ENCODE measurements around the gene P3H4.
"Not testable (repeated sequence)": the region's sequence is repeated elsewhere in the genome, so short reads cannot be mapped to it uniquely, and the experiment has no call there.

The P3H4 gene

DNA sequence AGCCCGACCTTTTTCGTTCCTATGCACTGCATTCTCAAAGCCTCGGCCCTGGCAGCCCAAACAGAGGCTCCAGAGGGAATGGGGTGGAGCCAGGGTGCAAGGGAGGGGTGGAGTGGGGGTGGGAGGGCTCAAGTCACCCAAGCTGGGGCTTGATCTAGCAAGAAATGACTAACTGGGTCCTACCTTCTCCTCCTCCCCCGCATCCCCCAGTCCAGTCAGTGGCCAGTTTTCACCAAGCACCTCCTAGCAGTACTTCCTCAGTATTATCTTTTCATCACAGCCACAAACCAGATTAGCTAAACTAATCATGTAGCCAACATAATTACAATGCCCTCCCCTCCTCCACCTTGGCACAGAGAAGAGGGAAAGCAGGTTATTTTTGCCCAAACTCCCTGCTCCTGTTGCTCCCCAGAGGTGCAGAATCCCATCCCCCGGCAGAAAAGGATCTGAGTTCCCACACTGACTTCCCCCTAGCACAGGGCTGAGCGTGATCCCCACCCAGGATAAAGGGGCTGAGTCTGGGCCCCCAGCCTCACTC is 27.5 kb downstream of the P3H4 start:
- no peak for FAIRE-seq
- no peak for DNase-seq (ENCODE audit: insufficient read length)
- no peak for TF ChIP-seq TAF1 (IDR thresholded peaks at IDR 0.05; ENCODE audit: borderline replicate concordance, low read depth, low read length)
- no peak for TF ChIP-seq POLR2A (IDR thresholded peaks at IDR 0.05; ENCODE audit: low read depth, low read length)
- no peak for TF ChIP-seq POLR2AphosphoS5 (IDR thresholded peaks at IDR 0.05; ENCODE audit: low read depth, low read length)

DNA sequence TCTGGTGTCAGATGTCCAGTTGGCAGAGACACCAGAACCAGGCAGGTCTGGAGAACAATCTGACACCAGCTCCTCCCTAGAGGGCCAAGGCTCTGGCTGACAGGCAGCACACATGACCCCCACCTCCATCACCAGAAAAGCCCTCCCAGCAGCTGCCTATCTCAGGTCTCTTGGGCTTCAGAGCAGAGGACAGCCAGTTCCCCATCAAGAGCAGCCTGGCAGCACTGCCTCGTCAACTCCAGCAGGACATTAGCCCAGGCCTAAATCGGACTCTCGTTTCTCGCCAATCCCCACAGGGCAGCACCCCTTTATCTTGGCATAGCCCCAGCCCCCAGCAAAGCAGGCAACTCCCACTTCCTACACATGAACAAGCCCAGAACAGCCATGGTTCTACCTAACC is 29.6 kb downstream of the P3H4 start:
- TF ChIP-seq POLR2AphosphoS5 (IDR thresholded peaks at IDR 0.05; ENCODE audit: low read depth, low read length) (no peak), POLR2A (IDR thresholded peaks at IDR 0.05; ENCODE audit: low read depth, low read length) (no peak), TAF1 (IDR thresholded peaks at IDR 0.05; ENCODE audit: borderline replicate concordance, low read depth, low read length) (no peak)
- FAIRE-seq (no peak), DNase-seq (ENCODE audit: insufficient read length) (no peak)

DNA sequence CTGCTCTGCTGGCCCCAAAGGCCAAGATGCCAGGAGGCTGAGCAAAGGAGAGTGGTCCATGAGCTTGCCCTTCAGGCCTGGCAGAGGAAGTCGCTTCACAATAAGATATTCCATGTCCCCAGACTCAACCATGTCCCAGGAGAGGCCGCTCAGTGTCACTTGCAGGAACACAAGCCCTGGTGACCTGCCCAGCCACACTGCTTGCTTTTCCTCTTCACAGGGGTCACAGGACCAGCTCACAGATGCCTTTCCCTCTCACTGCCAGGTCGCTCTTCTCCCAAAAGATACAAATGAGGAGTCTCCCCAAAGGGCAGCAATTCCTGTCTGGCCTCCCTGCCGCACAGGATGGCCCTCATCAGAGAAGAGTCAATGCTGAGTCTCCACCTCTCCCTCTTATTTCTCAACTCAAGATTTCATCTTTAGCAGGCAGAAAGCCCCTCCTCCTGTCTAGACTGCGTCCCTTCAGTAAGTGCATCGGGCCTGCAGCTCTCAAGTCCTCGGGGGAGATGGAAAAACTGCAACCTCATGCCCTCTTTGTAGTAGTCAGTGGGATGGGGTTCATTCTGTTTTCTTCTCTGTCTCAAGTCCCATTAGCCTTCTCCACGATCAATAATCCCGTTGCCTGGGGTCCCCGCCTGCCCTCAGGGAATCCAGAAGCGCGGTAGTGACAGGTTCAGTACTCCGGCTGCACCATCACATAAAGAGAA is 30.2 kb downstream of the P3H4 start:
- DNase-seq (ENCODE audit: insufficient read length) = no peak
- no peak for FAIRE-seq

DNA sequence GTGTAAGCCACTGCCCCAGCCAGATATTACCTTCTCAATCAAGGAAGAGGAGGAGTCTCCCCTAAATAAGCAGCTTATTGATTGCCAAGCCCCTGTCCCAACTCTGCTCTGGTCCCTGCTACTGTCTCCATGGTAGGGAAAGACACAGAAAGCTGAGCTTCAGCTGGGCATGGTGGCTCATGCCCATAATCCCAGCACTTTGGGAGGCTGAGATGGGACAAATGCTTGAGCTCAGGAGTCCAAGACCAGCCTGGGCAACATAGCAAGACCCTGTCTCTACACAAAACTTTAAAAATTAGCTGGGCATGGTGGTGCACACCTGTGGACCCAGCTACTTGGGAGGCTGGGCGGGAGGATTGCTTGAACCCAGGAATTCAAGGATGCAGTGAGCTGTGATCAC is 31.8 kb downstream of the P3H4 start:
- TF ChIP-seq TAF1 (IDR thresholded peaks at IDR 0.05; ENCODE audit: borderline replicate concordance, low read depth, low read length) (no peak), POLR2AphosphoS5 (IDR thresholded peaks at IDR 0.05; ENCODE audit: low read depth, low read length) (no peak), POLR2A (IDR thresholded peaks at IDR 0.05; ENCODE audit: low read depth, low read length) (no peak)
- no peak for FAIRE-seq
- no peak for DNase-seq (ENCODE audit: insufficient read length)

More for the DNA sequence above, 30.2 kb downstream of the P3H4 start:
- TF ChIP-seq TAF1 (IDR thresholded peaks at IDR 0.05; ENCODE audit: borderline replicate concordance, low read depth, low read length) (no peak), POLR2AphosphoS5 (IDR thresholded peaks at IDR 0.05; ENCODE audit: low read depth, low read length) (no peak), POLR2A (IDR thresholded peaks at IDR 0.05; ENCODE audit: low read depth, low read length) (no peak)

DNA sequence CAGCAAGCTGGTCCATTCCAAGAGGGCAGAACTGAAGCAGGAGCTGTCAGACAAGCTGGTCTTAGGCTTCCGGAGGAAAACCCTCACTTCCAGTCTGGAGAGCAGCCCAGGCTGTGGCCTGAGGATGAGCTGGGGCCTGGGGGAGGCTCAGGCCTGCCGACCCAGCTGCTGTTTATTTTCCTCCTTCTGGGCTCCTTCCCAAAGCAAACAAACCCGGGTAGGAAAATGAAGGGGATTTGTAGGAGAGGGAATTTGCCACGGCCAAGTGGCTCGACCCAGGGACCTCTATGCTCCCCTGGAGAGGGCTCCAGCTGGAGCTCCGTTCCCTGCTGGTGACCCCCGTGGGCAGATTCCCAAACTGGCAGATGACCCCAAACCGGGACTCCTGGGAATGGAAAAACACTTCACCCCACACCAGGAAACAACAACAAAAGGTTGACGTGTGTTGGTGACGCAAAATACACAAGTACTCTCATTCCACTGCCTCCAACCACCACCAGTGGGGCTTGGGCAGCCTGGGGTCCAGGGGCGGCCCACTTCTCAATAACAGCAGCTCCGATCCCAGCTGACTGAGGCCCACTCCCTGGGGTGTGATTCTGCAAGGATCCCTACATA is 34.1 kb downstream of the P3H4 start:
- DNase-seq (ENCODE audit: insufficient read length) = no peak
- TF ChIP-seq TAF1 (IDR thresholded peaks at IDR 0.05; ENCODE audit: borderline replicate concordance, low read depth, low read length) = no peak
- TF ChIP-seq POLR2AphosphoS5 (IDR thresholded peaks at IDR 0.05; ENCODE audit: low read depth, low read length) = no peak
- no peak for TF ChIP-seq POLR2A (IDR thresholded peaks at IDR 0.05; ENCODE audit: low read depth, low read length)
- no peak for FAIRE-seq

DNA sequence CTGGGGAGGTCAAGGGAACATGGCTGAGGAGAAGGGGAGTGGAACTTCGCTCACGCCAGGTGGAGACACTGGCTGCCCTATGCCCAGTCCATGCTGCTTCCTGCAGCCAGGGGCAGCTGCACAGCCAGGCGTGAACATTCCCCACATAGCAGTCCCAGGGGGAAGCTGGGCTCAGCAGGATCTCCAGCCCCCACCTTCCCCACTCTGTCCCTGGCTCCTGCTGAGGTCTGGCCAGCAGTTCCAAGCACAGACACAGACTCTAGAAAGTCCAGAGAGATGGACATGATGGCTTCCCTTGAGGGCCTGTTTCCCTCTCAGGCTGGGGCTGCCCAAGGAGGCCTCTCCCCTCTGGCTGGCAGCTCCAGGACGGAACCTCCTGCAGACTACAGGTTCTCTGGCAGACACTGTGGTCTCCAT is 34.6 kb downstream of the P3H4 start:
- TF ChIP-seq POLR2A (IDR thresholded peaks at IDR 0.05; ENCODE audit: low read depth, low read length) (no peak), TAF1 (IDR thresholded peaks at IDR 0.05; ENCODE audit: borderline replicate concordance, low read depth, low read length) (no peak), POLR2AphosphoS5 (IDR thresholded peaks at IDR 0.05; ENCODE audit: low read depth, low read length) (no peak)
- DNase-seq (ENCODE audit: insufficient read length) (no peak), FAIRE-seq (no peak)

DNA sequence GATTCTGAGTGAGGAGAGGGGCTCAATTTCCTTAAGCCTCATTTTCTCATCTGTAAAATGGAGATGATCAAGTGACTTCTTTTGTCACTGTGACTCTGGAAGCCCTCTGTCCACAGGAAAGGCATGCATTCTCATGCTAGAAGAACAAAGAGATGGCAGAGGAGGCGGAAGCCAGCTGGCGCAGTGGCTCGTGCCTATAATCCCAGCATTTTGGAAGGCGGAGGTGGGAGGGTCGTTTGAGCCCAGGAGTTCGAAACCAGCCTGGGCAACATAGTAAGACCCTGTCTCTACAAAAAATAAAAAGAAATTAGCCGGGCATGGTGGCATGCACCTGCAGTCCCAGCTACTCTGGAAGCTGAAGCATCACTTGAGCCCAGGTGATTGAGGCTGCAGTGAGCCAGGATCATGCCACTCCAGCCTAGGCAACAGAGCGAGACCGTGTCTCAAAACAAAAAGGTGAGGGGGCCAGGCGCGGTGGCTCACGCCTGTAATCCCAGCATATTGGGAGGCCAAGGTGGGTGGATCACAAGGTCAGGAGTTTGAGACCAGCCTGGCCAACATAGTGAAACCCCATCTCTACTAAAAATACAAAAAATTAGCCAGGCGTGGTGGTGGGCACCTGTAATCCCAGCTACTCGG is 35.4 kb downstream of the P3H4 start:
- DNase-seq (ENCODE audit: insufficient read length); FAIRE-seq: not testable (repeated sequence)

DNA sequence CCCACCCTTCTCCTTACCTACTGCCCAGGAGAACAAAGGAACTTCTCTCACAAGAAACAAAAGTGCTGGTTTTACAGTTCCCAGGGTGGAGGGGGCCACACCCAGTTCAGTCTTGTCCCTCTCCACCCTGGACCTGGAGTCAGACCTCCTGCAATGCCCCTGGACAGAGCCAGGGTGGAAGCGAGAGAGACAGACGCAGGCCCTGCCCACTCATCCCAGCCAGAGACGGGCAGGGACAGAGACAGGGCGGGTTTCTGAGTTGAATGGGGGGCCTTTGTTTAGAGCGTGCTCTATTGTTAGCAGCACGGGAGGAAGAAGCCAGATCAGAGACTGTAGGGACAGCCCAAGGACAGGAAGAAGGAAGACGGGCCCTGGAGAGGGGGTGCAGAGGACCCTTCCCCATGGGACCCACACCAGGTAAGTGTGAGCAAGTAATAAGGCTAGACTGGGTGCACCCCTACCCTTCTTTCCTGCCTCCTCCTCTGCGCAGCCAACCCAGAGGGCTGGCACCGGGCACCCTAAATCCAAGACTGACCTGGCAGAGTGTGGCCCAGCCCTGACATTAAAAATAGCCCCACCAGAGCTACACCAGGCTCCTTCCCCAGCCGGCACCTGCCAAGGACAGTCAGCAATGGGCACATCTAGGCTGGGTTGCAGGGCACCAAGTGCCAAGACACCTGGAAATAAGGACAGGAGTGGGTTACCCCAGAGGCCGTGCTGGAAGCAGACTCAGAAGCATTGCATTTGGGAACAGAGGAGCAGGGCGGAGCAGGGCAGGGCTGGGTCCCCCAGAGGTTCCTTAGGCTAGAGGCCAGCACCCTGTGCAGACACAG is 36.1 kb downstream of the P3H4 start:
- no peak for FAIRE-seq
- no peak for TF ChIP-seq TAF1 (IDR thresholded peaks at IDR 0.05; ENCODE audit: borderline replicate concordance, low read depth, low read length)
- TF ChIP-seq POLR2AphosphoS5 (IDR thresholded peaks at IDR 0.05; ENCODE audit: low read depth, low read length) = no peak
- no peak for TF ChIP-seq POLR2A (IDR thresholded peaks at IDR 0.05; ENCODE audit: low read depth, low read length)
- DNase-seq (ENCODE audit: insufficient read length) = no peak

DNA sequence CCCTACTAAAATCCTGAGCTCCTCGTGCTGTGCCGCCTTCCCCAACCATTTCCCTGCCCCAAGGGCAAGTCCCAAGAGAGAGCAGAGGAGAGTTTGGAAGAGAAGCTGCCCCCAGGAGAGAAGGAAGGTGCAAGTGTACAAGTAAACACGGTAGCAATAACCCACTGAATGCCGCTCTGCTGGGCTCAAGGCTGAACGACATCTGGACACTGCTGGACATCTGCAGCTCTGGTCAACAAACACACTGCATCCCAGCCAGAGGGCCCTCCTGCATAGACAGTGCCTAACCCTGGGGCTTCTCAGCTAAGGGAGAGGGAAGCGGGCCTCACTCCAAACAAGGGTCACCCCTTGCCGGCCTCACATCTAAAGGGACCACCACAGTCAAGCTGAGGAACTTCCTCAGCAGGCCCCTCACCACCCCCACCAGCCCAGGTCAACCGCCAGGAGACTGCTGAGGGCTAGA is 38.0 kb downstream of the P3H4 start:
- DNase-seq (ENCODE audit: insufficient read length) = no peak
- TF ChIP-seq POLR2AphosphoS5 (IDR thresholded peaks at IDR 0.05; ENCODE audit: low read depth, low read length) (no peak), POLR2A (IDR thresholded peaks at IDR 0.05; ENCODE audit: low read depth, low read length) (no peak), TAF1 (IDR thresholded peaks at IDR 0.05; ENCODE audit: borderline replicate concordance, low read depth, low read length) (no peak)
- FAIRE-seq = no peak

DNA sequence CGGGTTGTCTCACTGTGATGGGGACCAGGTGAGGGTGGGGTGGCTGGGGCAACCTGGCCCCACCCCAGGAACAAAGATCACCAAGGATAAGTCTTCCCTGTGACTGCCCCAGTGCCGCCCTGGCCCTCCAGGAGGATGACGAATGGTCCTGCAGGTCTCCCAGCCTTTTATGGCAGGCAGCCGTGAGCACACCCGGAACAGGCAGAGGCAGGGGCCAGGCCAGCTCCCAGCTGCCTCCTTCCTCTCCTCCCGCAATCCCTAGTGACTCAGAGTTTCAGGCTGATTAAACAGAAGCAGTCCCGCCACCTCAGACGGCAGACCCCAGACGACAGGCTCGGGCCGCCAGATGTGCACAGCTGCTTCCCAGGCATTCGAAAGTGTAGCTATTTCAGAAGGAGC is 38.6 kb downstream of the P3H4 start:
- no peak for TF ChIP-seq POLR2A (IDR thresholded peaks at IDR 0.05; ENCODE audit: low read depth, low read length)
- TF ChIP-seq TAF1 (IDR thresholded peaks at IDR 0.05; ENCODE audit: borderline replicate concordance, low read depth, low read length) = no peak
- TF ChIP-seq POLR2AphosphoS5 (IDR thresholded peaks at IDR 0.05; ENCODE audit: low read depth, low read length) = no peak
- no peak for FAIRE-seq
- no peak for DNase-seq (ENCODE audit: insufficient read length)

DNA sequence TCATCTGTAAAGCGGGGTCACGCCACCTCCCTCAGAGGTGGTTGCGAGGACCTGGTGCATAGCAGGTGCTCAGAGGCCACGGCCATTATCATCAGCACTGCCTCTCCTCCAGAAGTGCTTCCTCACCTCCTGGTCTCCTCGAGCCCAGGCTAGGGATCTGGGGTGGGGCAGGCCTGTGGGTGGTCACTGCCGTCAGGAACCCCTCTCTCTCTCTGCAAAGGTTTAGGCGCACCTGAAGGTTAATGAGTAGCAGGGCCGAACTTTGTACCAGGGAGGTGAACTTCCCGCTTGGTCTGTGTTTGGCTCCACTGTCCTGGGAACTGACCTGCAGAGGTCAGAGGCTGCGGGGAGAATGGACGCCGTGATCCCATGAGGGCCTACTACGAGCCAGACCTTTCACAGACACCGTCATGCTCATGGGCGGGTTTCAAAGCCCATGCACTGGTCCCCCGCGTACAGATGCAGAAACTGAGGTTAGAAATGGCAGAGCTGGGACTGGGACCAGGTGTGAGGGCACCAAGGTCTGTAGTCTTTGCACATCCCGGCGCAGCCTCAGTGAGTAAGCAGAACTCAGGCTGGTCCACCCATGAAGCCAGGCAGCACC is 39.1 kb downstream of the P3H4 start:
- TF ChIP-seq TAF1 (IDR thresholded peaks at IDR 0.05; ENCODE audit: borderline replicate concordance, low read depth, low read length) (no peak), POLR2AphosphoS5 (IDR thresholded peaks at IDR 0.05; ENCODE audit: low read depth, low read length) (no peak), POLR2A (IDR thresholded peaks at IDR 0.05; ENCODE audit: low read depth, low read length) (no peak)
- no peak for FAIRE-seq
- no peak for DNase-seq (ENCODE audit: insufficient read length)

Data from GM12892 (cell line).